HG02884 (cell line): Measurements from ENCODE around the gene MED4.
"Not testable (repeated sequence)": the region's sequence is repeated elsewhere in the genome, so short reads cannot be mapped to it uniquely, and the experiment has no call there.

Experiments
- ATAC-seq: cut with Tn5 transposase; IDR thresholded peaks from one replicate; pipeline ENCODE4 v1.9.1; 2021; ENCODE audit warnings: mild to moderate bottlenecking, moderate library complexity; ENCODE audit not compliant: unreplicated experiment

Gene MED4

GRCh38 chr13:48096670-48097069, 1.8 kb upstream of the MED4 start:
- ATAC-seq = no peak

GRCh38 chr13:48094404-48094780, 512 bp downstream of the MED4 start:
- peak; percentile 14 for ATAC-seq

GRCh38 chr13:48093588-48093987, 1.3 kb downstream of the MED4 start:
- no peak for ATAC-seq

GRCh38 chr13:48086272-48086671, 8.6 kb downstream of the MED4 start:
- ATAC-seq = no peak

GRCh38 chr13:48081739-48082138, 13.2 kb downstream of the MED4 start:
- no peak for ATAC-seq

GRCh38 chr13:48078251-48078656, 16.6 kb downstream of the MED4 start:
- peak; percentile 98 for ATAC-seq

- ATAC-seq = no peak
Observed at GRCh38 chr13:48074006-48074405, 20.9 kb downstream of the MED4 start.

GRCh38 chr13:48072787-48073186, 22.1 kb downstream of the MED4 start:
- no peak for ATAC-seq

- no peak for ATAC-seq
Observed at GRCh38 chr13:48072304-48072703, 22.6 kb downstream of the MED4 start.

GRCh38 chr13:48070942-48071341, 24.0 kb downstream of the MED4 start:
- ATAC-seq = no peak

GRCh38 chr13:48069573-48069972, 25.3 kb downstream of the MED4 start:
- ATAC-seq = no peak

- no peak for ATAC-seq
Observed at GRCh38 chr13:48068952-48069351, 26.0 kb downstream of the MED4 start.

GRCh38 chr13:48068036-48068435, 26.9 kb downstream of the MED4 start:
- no peak for ATAC-seq

GRCh38 chr13:48066310-48066989, 28.5 kb downstream of the MED4 start:
- no peak for ATAC-seq

GRCh38 chr13:48059951-48060350, 35.0 kb downstream of the MED4 start:
- not testable (repeated sequence) for ATAC-seq

- ATAC-seq = not testable (repeated sequence)
Observed at GRCh38 chr13:48058536-48058935, 36.4 kb downstream of the MED4 start.

- ATAC-seq = no peak
Observed at GRCh38 chr13:48055712-48056111, 39.2 kb downstream of the MED4 start.

GRCh38 chr13:48054601-48055000, 40.3 kb downstream of the MED4 start:
- no peak for ATAC-seq

- no peak for ATAC-seq
Observed at GRCh38 chr13:48050550-48050949, 44.4 kb downstream of the MED4 start.

- no peak for ATAC-seq
Observed at GRCh38 chr13:48043789-48044503, 51.0 kb downstream of the MED4 start.

GRCh38 chr13:48042894-48043293, 52.0 kb downstream of the MED4 start:
- no peak for ATAC-seq

GRCh38 chr13:48040896-48041295, 54.0 kb downstream of the MED4 start:
- ATAC-seq = no peak

GRCh38 chr13:48040049-48040448, 54.9 kb downstream of the MED4 start:
- no peak for ATAC-seq
